Mesendoderm (in vitro differentiated cells): ENCODE measurements around the gene SPEF1.

Experiments
- DNase-seq: peaks from one replicate; pipeline ENCODE4 v3.0.0; 2013
- H2AK5ac ChIP-seq: 2 replicates; pipeline ENCODE4 v1.6.1; 2013; ENCODE audit warnings: low read length, inconsistent platforms
- H2BK120ac ChIP-seq: 2 replicates; pipeline ENCODE4 v1.6.1; 2013; ENCODE audit warnings: low read depth, mild to moderate bottlenecking, low read length, moderate library complexity, mixed read lengths
- H2BK15ac ChIP-seq: replicated peaks from 2 replicates; pipeline ENCODE4 v1.6.1; 2013; ENCODE audit warnings: low read depth, mild to moderate bottlenecking, moderate library complexity
- H2BK5ac ChIP-seq: 2 replicates; pipeline ENCODE4 v1.6.1; 2013; ENCODE audit warnings: low read length, inconsistent platforms
- H3K18ac ChIP-seq: 2 replicates; pipeline ENCODE4 v1.6.1; 2013; ENCODE audit warnings: mild to moderate bottlenecking, low read length, mixed read lengths
- H3K23ac ChIP-seq: one replicate; pipeline ENCODE4 v1.6.1; 2013; ENCODE audit warnings: low read length
- H3K27ac ChIP-seq: 2 replicates; pipeline ENCODE4 v1.5.1; 2013; ENCODE audit warnings: low read depth, mild to moderate bottlenecking, inconsistent platforms, low read length, moderate library complexity
- H3K27me3 ChIP-seq: 2 replicates; pipeline ENCODE4 v1.6.1; 2013; ENCODE audit warnings: low read length, control low read depth, mild to moderate bottlenecking, inconsistent platforms; ENCODE audit not compliant: insufficient read depth, poor library complexity
- H3K36me3 ChIP-seq: 2 replicates; pipeline ENCODE4 v1.6.1; 2013; ENCODE audit warnings: low read length, inconsistent platforms; ENCODE audit not compliant: control insufficient read depth, insufficient read depth
- H3K4ac ChIP-seq: one replicate; pipeline ENCODE4 v1.6.1; 2013; ENCODE audit warnings: low read depth, mild to moderate bottlenecking, low read length, moderate library complexity
- H3K4me1 ChIP-seq: 2 replicates; pipeline ENCODE4 v1.6.1; 2013; ENCODE audit warnings: low read depth, low read length, inconsistent platforms; ENCODE audit not compliant: control insufficient read depth
- H3K4me2 ChIP-seq: 2 replicates; pipeline ENCODE4 v1.6.1; 2013; ENCODE audit warnings: low read length
- H3K4me3 ChIP-seq: 2 replicates; pipeline ENCODE4 v1.5.1; 2013; ENCODE audit warnings: mild to moderate bottlenecking, low read length
- H3K56ac ChIP-seq: one replicate; pipeline ENCODE4 v1.6.1; 2013; ENCODE audit warnings: low read length
- H3K79me1 ChIP-seq: 2 replicates; pipeline ENCODE4 v1.6.1; 2013; ENCODE audit warnings: low read length, inconsistent platforms
- H3K79me2 ChIP-seq: 2 replicates; pipeline ENCODE4 v1.6.1; 2013; ENCODE audit warnings: mild to moderate bottlenecking, low read length; ENCODE audit not compliant: control insufficient read depth, insufficient read depth
- H3K9ac ChIP-seq: 2 replicates; pipeline ENCODE4 v1.6.1; 2013; ENCODE audit warnings: low read length, inconsistent platforms
- H4K5ac ChIP-seq: one replicate; pipeline ENCODE4 v1.6.1; 2013; ENCODE audit warnings: low read length
- H4K8ac ChIP-seq: one replicate; pipeline ENCODE4 v1.6.1; 2013; ENCODE audit warnings: low read depth, mild to moderate bottlenecking, control low read depth, low read length, moderate library complexity
- WGBS: extraction: QIAGEN DNeasy Blood & Tissue Kit; methylation state at CpG from one replicate; pipeline ENCODE4 v1.1.7; 2013; ENCODE audit warnings: low lambda C conversion rate, missing lambda C conversion rate; ENCODE audit not compliant: insufficient coverage; ENCODE audit errors: extremely low coverage; 5-methylcytosine and 5-hydroxymethylcytosine counted together

The SPEF1 gene

DNA sequence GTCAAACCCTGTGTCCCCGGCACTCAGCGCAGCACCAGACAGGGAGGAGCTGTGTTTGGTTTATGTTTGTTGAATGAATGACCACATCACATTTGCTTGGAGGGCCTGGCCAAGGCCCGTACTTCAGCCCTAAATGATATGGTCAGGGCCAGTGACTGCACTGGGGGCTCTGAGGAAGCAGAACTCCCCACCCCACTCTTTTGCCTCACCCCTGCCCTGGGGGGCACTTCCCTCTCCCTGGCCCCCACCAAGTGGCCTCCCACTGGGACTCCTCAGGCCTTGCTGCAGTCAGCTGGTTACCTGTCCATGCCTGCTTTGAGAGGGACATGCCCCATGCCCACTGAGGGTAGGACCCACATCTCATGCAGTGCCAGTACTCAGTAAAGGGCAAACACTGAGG lies 16.6 kb downstream of the SPEF1 start:
- Histone ChIP-seq H3K4me3 (no peak overlapping the region), H3K4me1 (peaks cover 5% of the 10 kb centered on the region), H2AK5ac (no peak overlapping the region), H3K56ac (no peak overlapping the region), H3K18ac (no peak overlapping the region), H3K79me2 (no peaks in the 10 kb centered on the region), H3K27ac (no peak overlapping the region), H2BK15ac (no peak overlapping the region), H3K79me1 (peaks cover 10% of the 10 kb centered on the region), H3K4me2 (no peak overlapping the region), H3K4ac (no peak overlapping the region), H2BK5ac (no peak overlapping the region), H3K36me3 (no peaks in the 10 kb centered on the region), H3K9ac (no peak overlapping the region), H4K8ac (no peak overlapping the region), H2BK120ac (no peak overlapping the region), H3K27me3 (no peaks in the 10 kb centered on the region), H4K5ac (no peak overlapping the region), H3K23ac (no peak overlapping the region)
- whole genome bisulfite sequencing, result no CpG with 5 or more reads among the region's 3 CpGs
- no peak for DNase-seq

DNA sequence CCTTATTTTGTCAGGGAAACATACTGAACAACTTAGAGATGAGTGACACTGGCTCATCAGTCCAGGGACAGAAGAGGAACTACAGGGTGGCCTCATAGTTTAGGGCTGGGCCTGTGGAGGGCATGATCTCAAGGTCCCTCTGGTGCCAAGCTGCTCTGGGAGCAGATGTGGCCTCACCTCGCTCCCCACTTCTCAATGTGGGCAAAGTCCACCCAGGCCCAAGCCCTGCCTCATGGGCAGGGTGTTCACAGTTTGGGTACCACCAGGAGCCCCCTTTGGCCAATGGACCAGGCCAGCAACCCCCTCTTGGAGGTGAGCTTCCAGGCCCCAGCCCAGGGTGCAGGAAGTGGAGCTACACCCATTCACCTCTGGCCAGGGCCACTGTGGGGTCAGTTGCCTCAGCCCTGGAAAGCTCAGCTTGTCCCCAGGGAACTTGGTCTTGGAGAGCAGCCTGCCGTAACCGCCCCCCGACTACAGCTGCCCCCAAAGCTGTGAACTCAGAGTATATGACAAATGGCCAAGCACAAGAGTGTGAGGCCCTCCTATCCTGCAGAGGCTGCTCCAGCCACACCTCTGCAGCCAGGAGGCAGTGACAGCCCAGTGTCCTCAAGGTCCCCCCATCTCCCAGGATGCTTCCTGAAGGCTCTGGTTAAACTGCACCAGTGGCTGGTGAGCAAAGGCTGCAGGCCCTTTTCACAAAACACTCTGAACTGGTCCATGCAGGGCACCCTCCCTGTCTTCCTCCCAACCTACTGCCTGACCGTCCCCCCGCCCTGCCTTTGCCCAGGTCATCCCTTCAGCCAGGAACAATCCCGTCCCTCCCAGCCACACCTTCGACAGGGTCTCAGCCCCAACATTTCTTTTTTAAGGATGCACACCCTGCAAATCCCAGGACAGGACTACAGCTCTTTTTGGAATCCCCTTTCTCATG lies 17.3 kb downstream of the SPEF1 start:
- H3K79me2 ChIP-seq, result no peaks in the 10 kb centered on the region
- no peak overlapping the region for H3K4me2 ChIP-seq
- H4K5ac ChIP-seq, result no peak overlapping the region
- no peaks in the 10 kb centered on the region for H3K27me3 ChIP-seq
- no peak overlapping the region for H3K23ac ChIP-seq
- no peak overlapping the region for H2BK120ac ChIP-seq
- no peak for DNase-seq
- no peaks in the 10 kb centered on the region for H3K36me3 ChIP-seq
- H3K56ac ChIP-seq, result no peak overlapping the region
- no peak overlapping the region for H3K9ac ChIP-seq
- no peak overlapping the region for H3K4ac ChIP-seq
- peaks cover 10% of the 10 kb centered on the region for H3K79me1 ChIP-seq
- no peak overlapping the region for H3K27ac ChIP-seq
- WGBS, result no CpG with 5 or more reads among the region's 8 CpGs
- no peak overlapping the region for H2BK15ac ChIP-seq
- H2BK5ac ChIP-seq, result no peak overlapping the region
- no peak overlapping the region for H3K4me3 ChIP-seq
- H3K18ac ChIP-seq, result no peak overlapping the region
- H4K8ac ChIP-seq, result no peak overlapping the region
- H3K4me1 ChIP-seq, result peaks cover 5% of the 10 kb centered on the region
- H2AK5ac ChIP-seq, result no peak overlapping the region

DNA sequence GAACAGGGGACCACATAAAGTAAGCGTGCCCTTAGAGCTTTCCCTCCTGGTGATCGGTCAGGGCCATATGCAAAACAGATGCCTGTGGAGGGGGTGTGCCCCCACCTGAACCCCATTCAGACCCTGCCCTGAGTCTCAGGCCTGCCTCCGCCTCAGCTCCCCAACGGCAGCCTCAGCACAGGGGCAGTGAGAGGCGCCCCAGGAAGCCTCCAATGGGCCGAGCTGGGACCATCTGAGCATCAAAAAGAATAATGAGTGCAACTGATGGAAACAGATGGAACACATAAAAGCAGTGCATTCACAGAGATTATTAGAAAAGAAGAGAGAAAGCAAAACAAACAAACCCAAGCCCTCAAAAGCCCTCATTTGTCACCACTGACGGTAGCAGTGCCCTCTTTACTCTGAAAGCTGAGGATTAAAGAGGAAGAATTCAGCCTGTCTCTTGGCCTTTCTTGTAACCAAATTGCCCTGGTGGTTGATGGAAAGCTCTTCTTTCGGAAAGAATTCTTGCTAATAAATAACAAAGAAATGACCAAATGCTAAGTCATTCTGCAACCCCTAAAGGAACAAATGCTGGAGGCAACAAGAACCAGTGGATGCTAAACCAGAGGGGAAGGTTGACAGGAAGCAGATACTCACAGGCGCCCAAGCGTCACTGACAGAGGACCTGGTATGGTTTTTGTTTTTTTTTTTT lies 20.4 kb downstream of the SPEF1 start:
- Histone ChIP-seq H3K18ac (no peak overlapping the region), H3K9ac (no peak overlapping the region), H3K4me2 (no peak overlapping the region), H2BK15ac (no peak overlapping the region), H2BK5ac (no peak overlapping the region), H3K27ac (no peak overlapping the region), H2AK5ac (no peak overlapping the region), H3K56ac (no peak overlapping the region), H3K27me3 (no peaks in the 10 kb centered on the region), H3K36me3 (no peaks in the 10 kb centered on the region), H4K8ac (no peak overlapping the region), H3K4ac (no peak overlapping the region), H4K5ac (no peak overlapping the region), H3K23ac (no peak overlapping the region), H3K4me3 (no peak overlapping the region), H3K4me1 (no peaks in the 10 kb centered on the region), H3K79me1 (peaks cover 6% of the 10 kb centered on the region), H3K79me2 (no peaks in the 10 kb centered on the region), H2BK120ac (no peak overlapping the region)
- no CpG with 5 or more reads among the region's 10 CpGs for WGBS
- no peak for DNase-seq

DNA sequence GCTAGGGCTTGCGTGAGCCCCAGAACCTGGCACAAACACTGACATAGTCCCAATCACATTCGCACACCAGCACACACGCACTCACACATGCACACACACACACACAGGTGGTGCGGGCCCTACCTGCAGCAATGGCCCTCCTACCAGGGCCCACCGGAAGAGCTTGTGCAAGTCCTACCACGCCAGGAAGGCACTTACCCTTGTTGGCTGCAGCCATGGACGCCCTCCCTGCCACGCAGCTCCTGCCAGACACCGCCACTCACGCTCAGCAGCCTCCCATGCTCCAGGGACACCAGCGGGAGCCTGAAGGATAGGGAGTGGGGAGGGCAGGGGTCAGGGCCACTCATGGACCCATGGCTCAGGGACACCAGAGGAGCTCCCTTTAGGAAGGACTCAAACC lies 21.4 kb downstream of the SPEF1 start:
- Histone ChIP-seq H3K9ac (no peak overlapping the region), H2AK5ac (no peak overlapping the region)

DNA sequence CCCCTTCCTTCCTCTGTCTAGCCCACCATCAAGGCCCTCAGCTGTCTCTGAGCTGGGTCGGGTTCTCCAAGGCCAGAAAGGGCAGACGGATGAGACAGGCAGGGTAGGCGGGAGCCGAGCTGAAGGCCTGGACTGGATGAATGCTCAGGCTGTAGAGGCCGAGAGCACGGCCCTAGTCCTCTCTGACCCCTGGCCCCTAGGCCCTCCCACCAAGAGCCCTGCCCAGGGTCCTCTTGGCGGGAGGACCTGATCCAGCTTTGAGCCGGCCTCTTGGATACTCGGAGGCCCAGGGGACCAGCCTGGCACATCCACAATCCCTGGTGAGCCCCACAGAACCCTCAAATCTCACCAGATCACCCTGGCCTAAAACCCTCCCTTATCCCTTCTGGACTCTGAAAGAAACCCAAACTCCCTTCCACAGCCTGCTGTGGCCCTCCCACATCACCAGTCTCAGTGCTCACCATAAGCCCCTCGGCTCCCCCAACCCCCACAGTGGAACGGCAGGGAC lies 21.9 kb downstream of the SPEF1 start:
- Histone ChIP-seq H3K27me3 (no peaks in the 10 kb centered on the region), H3K9ac (no peak overlapping the region), H3K36me3 (no peaks in the 10 kb centered on the region), H3K27ac (no peak overlapping the region), H2BK120ac (no peak overlapping the region), H2BK5ac (no peak overlapping the region), H3K4me3 (no peak overlapping the region), H3K18ac (no peak overlapping the region), H3K4me2 (no peak overlapping the region), H3K56ac (no peak overlapping the region), H3K23ac (no peak overlapping the region), H2AK5ac (no peak overlapping the region), H4K5ac (no peak overlapping the region), H3K4ac (no peak overlapping the region), H3K79me1 (no peaks in the 10 kb centered on the region), H3K4me1 (no peaks in the 10 kb centered on the region), H4K8ac (no peak overlapping the region), H2BK15ac (no peak overlapping the region), H3K79me2 (no peaks in the 10 kb centered on the region)
- WGBS, result no CpG with 5 or more reads among the region's 11 CpGs
- DNase-seq, result no peak

More for the DNA sequence above, 21.4 kb downstream of the SPEF1 start:
- Histone ChIP-seq H2BK15ac (no peak overlapping the region), H3K4me3 (no peak overlapping the region), H2BK5ac (no peak overlapping the region), H3K56ac (no peak overlapping the region), H3K27ac (no peak overlapping the region), H4K5ac (no peak overlapping the region), H2BK120ac (no peak overlapping the region), H3K18ac (no peak overlapping the region), H3K4me2 (no peak overlapping the region), H3K23ac (no peak overlapping the region), H3K27me3 (no peaks in the 10 kb centered on the region), H4K8ac (no peak overlapping the region), H3K4me1 (no peaks in the 10 kb centered on the region), H3K36me3 (no peaks in the 10 kb centered on the region), H3K4ac (no peak overlapping the region), H3K79me1 (peaks cover 1% of the 10 kb centered on the region), H3K79me2 (no peaks in the 10 kb centered on the region)
- DNase-seq, result no peak
- no CpG with 5 or more reads among the region's 11 CpGs for WGBS
